Stimulated activated CD8-positive, alpha-beta memory T cell treated with anti-CD3 and anti-CD28 coated beads, Interleukin-7, amount 100 ng/mL, for 4 hours (primary cell): ENCODE measurements around the gene ELOVL5.
A peak's percentile ranks its signal among the peaks of the same experiment; 100 is the strongest.
"Not testable (repeated sequence)": the region's sequence is repeated elsewhere in the genome, so short reads cannot be mapped to it uniquely, and the experiment has no call there.

ENCODE experiments used
- DNase-seq, 2 donors: peaks; one replicate each; pipeline ENCODE4 v3.0.0-alpha.2; 2020; ENCODE audit warnings: low read depth in 2 of 2

The ELOVL5 gene

DNA sequence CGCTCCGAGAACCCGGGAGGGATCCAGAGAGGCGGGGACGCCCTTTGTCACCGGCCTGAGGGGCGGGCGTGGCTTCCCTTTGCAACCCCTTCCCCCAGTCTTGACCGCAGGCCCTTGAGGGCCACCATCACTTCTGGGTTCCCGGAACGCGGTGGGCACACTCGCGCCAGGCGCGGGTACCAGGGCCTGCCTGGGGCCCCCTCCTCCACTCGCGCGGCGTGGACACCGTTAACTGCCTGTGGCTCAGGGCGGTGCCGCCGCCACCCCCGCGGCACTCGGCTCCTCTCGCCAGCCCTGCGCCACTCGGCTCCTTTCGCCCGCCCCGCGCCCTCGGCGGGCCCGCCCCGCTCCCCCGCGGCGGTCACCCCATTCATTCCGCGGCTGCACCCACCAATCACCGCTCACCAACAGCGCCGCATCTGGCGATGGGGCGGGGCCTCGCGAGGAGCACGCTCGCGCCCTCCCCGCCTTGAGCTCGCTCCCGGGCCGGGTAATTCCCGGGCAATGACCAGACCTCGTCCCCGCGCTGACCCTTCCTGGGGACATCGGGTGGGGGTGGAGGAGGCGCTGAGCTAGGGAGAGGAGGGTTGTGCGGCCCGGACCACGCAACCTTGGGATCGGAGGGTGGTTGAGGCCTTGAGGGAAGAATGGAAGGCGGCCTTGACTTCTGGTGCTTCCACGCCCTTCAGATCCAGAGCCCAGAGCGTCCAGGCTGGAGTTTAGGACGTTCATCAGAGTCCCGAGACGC is 10.5 kb upstream of the ELOVL5 start:
- peak; percentile 73 to 89 for DNase-seq

DNA sequence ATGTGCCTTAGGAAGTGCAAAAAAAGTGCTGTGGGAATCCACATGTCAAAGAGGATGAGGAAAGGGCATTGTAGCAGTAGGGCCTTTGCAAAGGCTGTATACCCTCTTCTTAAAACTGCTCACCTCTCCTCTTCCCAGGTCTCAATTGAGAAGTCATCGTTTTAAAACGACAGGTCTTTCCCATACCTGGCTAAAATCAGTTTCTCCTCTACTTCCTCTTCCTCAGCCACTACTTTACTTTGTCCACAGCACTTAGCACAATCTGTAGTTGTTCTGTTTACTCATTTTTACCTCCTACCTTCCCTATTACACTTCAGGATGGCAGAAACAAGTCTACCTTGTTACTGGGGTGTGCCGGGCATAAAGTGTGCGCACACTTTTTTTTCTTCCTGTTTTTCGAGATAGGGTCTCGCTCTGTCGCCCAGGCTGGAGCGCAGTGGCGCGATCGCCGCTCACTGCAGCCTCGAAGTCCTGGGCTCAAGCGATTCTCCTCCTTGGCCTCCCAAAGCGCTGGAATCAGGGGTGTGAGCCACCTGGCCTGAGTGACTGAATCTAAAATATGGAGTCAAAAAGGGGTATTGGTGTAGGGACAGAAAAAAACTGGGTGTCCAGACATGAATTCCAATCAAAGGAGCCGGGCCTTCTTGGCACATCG is 9.8 kb upstream of the ELOVL5 start:
- no peak for DNase-seq

GRCh38 chr6:53357576-53358360 is 9.0 kb upstream of the ELOVL5 start:
- DNase-seq = no peak

DNA sequence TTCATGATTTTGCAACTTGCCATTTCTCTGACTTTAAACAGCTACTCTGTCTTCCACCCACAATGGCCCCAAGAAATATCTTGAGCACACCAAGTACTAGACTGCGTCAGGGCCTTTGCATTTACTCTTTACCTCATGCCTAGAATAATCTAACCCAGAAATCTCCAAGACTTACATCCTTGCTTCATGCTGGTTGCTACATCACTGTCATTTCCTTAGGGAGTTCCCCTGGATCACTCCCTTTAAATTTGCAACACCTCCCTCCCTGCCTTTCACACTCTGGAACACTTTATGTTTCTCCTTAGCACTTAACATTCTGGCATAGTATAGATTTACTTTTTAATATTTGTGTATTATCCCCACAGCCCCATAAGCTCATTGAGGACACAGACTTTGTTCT is 4.9 kb upstream of the ELOVL5 start:
- DNase-seq = no peak

- DNase-seq = no peak
These were observed 3.6 kb upstream of the ELOVL5 start for GRCh38 chr6:53352360-53352759.

- no peak for DNase-seq
These were observed 501 bp upstream of the ELOVL5 start for GRCh38 chr6:53349209-53349693.

DNA sequence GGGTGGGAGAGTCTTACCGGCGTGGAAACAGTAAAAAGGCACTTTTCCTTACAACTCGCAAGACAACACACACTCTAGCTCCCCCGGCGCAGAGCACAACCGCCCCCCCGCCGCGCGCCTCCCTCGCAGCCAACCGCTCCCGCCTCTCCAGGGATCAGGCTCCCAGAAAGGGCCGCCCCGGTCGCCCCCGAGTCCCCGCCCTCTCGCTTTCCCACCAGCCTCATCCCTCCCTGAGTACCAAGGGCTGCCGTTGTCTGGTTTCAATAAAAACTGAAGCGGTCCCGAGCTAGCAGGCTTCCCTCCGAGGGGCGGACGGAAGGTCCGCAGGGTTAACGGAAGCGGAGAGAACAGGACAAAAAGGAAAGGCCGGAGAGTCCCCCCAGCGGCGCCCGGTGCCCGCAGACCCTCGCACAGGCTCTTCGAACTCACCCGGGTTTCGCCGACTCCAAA is 804 bp downstream of the ELOVL5 start:
- peak in 1 of 2 donors; percentile 42 for DNase-seq

- DNase-seq = no peak
These were observed 1.4 kb downstream of the ELOVL5 start for GRCh38 chr6:53347250-53347920.

DNA sequence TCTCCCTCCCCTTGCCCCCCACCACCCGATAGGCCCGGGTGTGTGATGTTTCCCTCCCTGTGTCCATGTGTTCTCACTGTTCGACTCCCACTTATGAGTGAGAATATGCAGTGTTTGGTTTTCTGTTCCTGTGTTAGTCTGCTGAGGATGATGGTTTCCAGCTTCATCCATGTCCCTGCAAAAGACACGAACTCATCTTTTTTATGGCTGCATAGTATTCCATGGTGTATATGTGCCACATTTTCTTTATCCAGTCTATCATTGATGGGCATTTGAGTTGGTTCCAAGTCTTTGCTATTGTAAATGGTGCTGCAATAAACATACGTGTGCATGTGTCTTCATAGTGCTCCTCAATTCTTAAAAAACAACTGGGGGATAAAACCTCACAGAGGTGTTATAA is 2.7 kb downstream of the ELOVL5 start:
- not testable (repeated sequence) for DNase-seq

DNA sequence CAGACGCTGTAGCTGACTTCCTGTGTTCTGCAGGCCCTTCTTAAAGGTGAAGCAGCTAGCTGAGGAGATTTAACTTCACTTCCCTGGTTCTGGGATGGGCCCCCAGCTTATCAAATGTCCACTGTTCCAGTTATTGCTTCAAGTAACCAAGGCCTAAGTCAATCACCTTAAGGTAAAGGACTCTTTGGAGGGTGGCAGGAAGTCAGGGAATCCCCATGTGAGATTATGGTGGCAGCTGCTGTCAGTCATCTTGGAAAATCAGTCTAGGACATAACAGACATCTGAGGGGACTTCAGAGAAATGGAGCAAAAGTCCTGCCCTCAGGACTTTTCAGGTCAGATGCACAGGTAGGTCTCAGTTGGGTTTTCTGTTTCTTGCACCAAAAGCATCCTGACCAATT is 3.8 kb downstream of the ELOVL5 start:
- no peak for DNase-seq

- DNase-seq = no peak
These were observed 5.7 kb downstream of the ELOVL5 start for GRCh38 chr6:53343092-53343491.

DNA sequence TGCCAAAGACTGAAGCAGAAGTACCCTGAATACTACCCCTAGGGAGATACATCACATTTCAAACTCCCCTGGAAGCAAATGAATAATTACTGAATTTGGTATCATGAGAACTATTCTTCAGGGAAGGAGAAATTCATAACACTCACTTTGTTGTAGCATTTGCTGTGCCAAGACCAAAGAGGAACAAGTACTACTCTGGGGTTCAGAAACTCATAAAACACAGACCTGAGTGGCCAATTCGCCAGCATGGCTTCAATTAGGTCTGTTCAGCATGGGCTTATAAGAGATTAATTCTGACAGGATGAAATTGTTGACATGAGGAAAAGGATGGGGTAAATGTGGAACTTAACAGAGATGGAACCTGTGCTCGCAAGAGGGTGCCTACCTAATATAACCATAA is 6.5 kb downstream of the ELOVL5 start:
- DNase-seq = no peak

GRCh38 chr6:53340536-53340935 is 8.2 kb downstream of the ELOVL5 start:
- no peak for DNase-seq

DNA sequence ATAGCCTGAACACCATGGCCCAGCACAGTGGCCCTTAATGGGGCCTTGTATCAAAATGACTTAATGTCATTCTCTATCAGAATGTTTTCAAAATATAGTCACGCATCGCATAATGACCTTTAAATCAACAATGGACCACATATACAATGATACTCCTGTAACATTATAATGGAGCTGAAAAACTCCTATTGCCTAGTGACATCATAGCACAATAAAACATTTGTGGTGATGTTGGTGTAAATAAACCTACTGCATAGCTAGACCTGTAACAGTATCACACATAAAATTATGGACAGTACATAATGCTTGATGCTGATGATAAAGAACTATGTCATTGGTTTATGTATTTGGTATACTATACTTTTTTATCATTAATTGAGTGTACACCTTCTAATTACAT is 9.3 kb downstream of the ELOVL5 start:
- DNase-seq = no peak

DNA sequence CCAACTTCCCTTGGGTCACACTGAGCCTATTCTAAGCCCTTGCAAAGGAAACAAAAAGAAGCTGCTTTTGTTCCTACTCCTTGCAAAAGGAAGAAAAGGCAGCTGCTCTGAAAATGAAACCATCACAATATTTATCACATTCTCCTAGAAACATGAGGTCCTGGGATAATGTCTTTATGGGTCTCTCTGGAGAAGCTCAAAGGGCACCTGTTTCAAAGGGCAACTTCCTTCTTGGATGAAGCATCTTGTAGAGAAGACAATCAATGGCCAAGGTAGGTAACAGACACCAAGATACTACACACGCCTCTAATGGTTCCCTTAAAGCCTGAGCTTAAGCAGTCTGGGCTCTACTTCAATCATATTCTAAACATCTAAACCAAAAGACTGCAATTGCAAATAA is 10.4 kb downstream of the ELOVL5 start:
- DNase-seq = no peak

GRCh38 chr6:53336070-53336469 is 12.7 kb downstream of the ELOVL5 start:
- DNase-seq = no peak

DNA sequence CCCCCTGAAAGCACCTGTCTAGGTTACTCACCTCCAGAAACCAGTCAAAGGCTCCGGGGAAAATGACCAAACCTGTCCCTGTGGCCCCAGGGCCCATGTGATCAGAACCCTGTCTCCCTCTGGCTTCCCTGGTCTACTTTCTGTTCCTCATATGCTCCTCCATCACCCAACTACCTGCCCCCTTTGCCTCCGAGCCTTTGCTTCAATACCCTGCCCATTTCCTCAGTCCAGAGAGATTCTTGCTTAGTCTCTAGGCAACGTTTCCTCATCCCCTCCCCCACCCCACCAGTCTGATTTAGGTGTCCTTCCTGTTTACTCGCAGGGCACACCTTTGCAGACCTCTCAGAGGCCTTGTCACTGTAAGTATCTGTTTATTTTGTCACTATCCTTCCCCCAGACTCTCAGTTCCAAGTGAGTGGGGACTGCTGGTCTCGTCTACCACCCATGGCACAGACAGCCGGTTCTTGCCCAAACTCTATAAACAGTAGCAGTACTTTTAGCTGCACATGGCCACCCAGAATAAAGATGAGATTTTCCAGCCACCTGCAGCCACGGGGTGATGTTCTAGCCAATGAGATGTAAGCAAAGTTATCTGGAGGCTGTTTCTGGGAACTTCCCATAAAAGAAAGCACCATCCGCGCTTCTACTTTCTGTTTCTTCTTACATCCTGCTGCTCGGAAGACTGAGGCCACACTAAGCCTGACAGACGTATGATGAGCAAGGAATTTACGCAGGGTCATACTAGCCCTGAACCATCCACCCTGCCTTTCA is 13.3 kb downstream of the ELOVL5 start:
- peak; percentile 45 to 56 for DNase-seq

DNA sequence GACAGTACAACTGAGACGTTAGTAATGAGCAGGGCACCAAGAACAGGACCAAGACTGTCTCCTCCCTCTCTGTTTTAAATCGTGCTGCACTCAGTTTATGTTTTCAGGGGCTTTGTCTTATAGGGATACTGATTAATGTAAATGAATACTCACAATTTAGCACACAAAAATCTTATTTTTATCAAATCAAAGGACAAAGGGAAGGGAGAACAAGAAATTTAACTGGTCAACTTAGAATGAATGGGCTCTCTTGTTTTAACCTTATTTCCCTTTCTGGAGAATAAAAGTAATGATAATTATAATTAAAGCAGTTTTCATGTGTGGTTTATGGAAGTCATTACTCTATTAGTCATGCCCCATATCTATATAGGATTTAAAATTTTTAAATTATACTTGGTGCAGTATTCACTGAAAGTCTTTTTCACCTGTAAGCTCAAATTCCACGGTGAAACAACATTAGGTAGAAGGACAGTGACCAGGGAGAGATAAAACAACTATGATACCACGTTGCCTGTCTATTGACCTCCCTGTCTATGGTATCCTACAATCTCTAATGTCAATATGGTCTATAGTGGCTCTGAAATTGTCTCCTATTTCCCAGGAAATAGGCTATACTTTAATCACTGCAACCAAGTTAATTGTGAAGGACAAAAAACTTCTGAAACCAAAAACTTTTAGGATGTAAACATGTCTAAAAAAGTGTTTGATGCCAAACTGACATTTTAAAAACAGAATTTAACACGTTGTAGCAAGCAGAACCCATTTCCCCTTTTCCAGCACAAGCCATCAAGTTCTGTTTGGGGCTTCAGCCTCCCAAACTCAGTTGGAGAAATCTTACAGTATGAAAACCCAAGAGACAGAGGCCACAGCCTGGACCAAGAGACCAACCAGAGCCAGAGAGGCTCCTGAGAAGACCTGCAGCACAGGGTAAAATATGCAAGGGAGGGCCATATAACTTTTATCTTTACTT is 15.0 kb downstream of the ELOVL5 start:
- no peak for DNase-seq

- no peak for DNase-seq
These were observed 17.1 kb downstream of the ELOVL5 start for GRCh38 chr6:53331678-53332077.

GRCh38 chr6:53330137-53330536 is 18.6 kb downstream of the ELOVL5 start:
- no peak for DNase-seq
